ENCODE results near the gene PARD3. TPM values are rescaled to one million over a fixed set of nuclear protein-coding genes. Genes with fewer than 3 reads are reported as not detected.
"Not testable (repeated sequence)": the region's sequence is repeated elsewhere in the genome, so short reads cannot be mapped to it uniquely, and the experiment has no call there.

PARD3 gene
- polyA plus RNA-seq, 3 donors from 2014 or later: 0.72 TPM; not detected in 2

DNA sequence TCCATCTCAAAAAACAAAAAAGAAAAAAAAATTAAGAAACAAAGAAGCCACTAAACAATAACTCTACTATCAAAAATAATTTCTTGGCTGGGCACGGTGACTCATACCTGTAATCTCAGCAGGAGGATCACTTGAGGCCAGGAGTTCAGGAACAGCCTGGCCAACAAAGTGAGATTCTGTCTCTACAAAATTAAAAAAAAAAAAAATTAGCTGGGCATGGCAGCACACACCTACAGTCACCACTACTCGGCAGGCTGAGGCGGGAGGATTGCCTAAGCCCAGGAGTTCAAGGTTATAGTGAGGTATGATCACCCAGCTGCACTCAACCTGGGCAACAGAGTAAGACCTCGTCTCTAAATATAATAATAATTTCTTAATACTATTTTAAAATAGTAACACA lies 69.0 kb downstream of the PARD3 start:
- Mint-ChIP-seq H3K9me3 (peaks cover 0 to 2% (median 0%) of the 10 kb centered on the region in 6 donors), H3K4me1 (no peaks in the 10 kb centered on the region), H3K4me3 (no peak overlapping the region), H3K36me3 (no peaks in the 10 kb centered on the region), H3K27me3 (ENCODE audit: low read depth in 3 of 3) (peaks cover 0 to 3% (median 2%) of the 10 kb centered on the region in 3 donors), H3K27ac (no peak overlapping the region)
- no peak for DNase-seq

DNA sequence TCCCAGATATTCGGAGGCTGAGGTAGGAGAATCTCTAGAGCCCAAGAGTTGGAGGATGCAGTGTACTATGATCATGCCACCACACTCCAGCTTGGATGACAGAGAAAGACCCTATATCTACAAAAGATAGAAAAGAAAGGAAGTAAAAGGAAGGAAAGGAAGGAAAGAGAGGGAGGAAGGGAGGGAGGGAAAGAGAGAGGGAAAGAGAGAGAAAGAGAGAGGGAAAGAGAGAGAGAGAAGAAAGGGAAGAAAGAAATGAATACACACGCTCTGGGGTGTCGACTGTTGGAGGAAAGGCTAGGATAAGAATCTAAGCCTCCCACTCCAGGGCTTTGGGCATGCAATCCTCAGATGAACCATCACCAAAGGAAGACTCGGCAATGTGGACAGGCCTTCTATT lies 69.9 kb downstream of the PARD3 start:
- Mint-ChIP-seq H3K4me3 (no peak overlapping the region), H3K9me3 (peaks cover 0 to 2% (median 0%) of the 10 kb centered on the region in 6 donors), H3K36me3 (no peaks in the 10 kb centered on the region), H3K27ac (no peak overlapping the region), H3K27me3 (ENCODE audit: low read depth in 3 of 3) (peaks cover 2 to 4% (median 3%) of the 10 kb centered on the region in 3 donors), H3K4me1 (no peaks in the 10 kb centered on the region)
- DNase-seq: no peak

DNA sequence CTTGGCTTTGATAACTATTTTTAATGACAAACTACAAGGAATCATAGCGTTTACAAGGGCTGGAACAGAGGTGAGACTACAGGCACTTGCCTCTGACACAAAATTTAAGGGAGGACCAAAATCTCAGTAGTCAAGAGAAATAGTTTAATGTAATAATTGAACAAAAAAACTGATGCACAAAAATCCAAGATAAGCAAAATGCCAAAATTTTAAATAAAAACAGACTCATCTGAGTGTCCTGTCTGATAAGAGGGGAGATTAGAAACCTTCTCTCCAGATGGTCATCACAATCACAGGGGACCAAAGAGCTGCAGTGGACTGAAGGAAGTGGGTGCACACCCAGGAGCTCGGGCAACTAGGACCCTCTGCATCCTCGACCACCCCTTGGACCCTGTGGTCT lies 70.5 kb downstream of the PARD3 start:
- Mint-ChIP-seq H3K4me3 (no peak overlapping the region), H3K9me3 (peaks cover 0 to 2% (median 0%) of the 10 kb centered on the region in 6 donors), H3K4me1 (no peaks in the 10 kb centered on the region), H3K27me3 (ENCODE audit: low read depth in 3 of 3) (peaks cover 2 to 6% (median 3%) of the 10 kb centered on the region in 3 donors), H3K36me3 (no peaks in the 10 kb centered on the region), H3K27ac (no peak overlapping the region)
- DNase-seq: no peak

DNA sequence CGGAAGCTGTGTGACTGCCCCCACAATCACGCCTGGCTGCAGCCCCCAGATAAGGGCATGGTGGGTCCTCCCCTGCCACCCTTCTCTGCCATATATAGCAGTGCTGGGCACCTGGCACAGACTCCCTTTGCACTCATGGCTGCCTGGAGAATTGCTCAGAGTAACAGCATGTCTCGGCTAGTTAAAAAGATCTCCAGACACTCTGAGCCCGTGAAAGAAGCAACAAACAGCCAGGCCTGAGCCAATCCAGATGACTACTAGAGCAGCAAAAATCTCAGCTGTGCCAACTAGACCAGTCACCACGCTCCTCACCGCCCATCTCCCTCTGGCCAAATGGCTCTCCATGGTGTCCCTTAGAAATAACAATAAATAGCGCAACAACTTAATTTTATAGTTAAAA lies 71.3 kb downstream of the PARD3 start:
- H3K27me3 Mint-ChIP-seq (ENCODE audit: low read depth in 3 of 3): peaks cover 2 to 5% (median 3%) of the 10 kb centered on the region in 3 donors
- H3K36me3 Mint-ChIP-seq: no peaks in the 10 kb centered on the region
- no peak overlapping the region for H3K27ac Mint-ChIP-seq
- H3K4me3 Mint-ChIP-seq: no peak overlapping the region
- H3K4me1 Mint-ChIP-seq: no peaks in the 10 kb centered on the region
- no peak for DNase-seq
- H3K9me3 Mint-ChIP-seq: peaks cover 0 to 2% (median 0%) of the 10 kb centered on the region in 6 donors

DNA sequence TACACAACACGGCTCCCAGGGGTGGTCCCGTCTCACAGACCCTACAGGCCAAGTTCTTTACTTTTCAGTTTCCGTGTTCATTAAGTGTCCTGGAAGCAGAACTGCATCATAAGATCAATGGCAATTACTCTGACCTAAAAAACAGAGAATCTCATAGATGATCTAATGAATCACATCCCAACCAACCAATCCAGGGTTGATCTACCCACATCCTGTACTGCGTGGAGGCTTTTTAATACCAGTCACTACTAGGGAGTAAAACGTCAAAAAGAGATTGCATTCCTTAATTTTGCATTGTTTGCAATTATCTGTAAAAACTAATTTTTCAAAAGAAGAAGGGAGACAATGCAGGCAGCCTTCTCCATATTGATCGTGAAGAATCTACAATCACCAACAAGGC lies 72.6 kb downstream of the PARD3 start:
- Mint-ChIP-seq H3K27me3 (ENCODE audit: low read depth in 3 of 3) (peaks cover 2 to 7% (median 4%) of the 10 kb centered on the region in 3 donors), H3K9me3 (peaks cover 0 to 2% (median 0%) of the 10 kb centered on the region in 6 donors), H3K4me3 (no peak overlapping the region), H3K27ac (no peak overlapping the region), H3K36me3 (no peaks in the 10 kb centered on the region), H3K4me1 (no peaks in the 10 kb centered on the region)
- no peak for DNase-seq

DNA sequence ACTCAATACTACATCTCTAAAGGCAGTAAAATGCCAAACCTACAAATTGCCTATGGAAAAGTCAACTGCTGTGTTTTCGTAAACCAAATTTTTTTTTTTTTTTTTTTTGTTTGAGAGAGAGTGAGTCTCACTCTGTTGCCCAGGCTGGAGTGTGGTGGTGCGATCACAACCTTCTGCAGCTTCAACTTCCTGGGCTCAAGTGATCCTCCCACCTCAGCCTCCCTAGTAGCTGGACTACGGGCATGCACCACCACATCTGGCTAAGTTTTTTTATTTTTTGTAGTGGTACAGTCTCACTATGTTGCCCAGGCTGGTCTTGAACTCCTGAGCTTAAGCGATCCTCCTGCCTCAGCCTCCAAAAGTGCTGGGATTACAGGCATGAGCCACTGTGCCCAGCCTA lies 74.0 kb downstream of the PARD3 start:
- H3K27me3 Mint-ChIP-seq (ENCODE audit: low read depth in 3 of 3): peaks cover 2 to 12% (median 4%) of the 10 kb centered on the region in 3 donors
- H3K4me3 Mint-ChIP-seq, H3K9me3 Mint-ChIP-seq, H3K4me1 Mint-ChIP-seq, H3K27ac Mint-ChIP-seq, DNase-seq, H3K36me3 Mint-ChIP-seq: not testable (repeated sequence)

DNA sequence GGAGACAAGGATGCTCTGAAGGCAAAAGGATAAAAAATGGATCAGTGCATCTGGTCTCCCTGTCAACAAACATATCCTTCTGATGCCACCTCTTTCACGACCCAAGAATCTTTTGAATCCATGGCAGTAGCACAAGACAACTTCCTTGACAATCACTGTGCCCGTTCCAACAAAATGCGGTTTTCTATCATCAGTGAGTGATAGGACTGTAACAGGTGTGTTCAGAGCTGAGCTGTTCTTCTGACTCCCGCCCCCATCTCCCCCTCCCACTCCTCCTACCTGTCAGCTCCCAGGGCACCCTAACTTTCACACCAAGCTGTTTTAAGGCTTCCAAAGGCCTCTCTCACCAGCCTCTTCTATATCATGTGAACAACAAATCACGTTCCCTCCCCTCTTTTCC lies 74.8 kb downstream of the PARD3 start:
- Mint-ChIP-seq H3K27me3 (ENCODE audit: low read depth in 3 of 3) (peaks cover 2 to 10% (median 4%) of the 10 kb centered on the region in 3 donors), H3K4me3 (no peak overlapping the region), H3K36me3 (no peaks in the 10 kb centered on the region), H3K27ac (no peak overlapping the region), H3K9me3 (peaks cover 0 to 2% (median 0%) of the 10 kb centered on the region in 6 donors), H3K4me1 (no peaks in the 10 kb centered on the region)
- no peak for DNase-seq

DNA sequence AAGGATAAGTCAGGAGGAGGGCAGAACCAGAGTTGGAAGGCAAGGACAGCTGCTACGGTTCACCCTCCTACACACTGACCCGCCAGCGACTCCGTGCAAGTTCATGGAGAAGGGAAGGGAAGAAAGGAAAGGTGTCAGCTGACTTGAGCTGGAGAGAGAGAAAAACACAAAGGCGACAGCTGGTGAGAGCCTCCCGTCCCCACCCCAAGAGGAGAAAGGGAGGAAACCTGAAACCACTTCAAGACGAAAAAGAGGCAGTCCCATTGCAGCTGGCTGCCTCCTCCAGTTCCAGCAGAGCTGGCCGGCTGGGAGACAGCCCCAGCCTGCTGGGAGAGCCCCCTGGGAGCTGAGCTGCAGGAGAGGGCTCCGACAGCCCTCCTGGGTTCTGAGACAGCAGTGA lies 75.2 kb downstream of the PARD3 start:
- DNase-seq: no peak
- Mint-ChIP-seq H3K27ac (no peak overlapping the region), H3K27me3 (ENCODE audit: low read depth in 3 of 3) (peaks cover 2 to 9% (median 4%) of the 10 kb centered on the region in 3 donors), H3K36me3 (no peaks in the 10 kb centered on the region), H3K4me3 (no peak overlapping the region), H3K9me3 (peaks cover 0 to 2% (median 0%) of the 10 kb centered on the region in 6 donors), H3K4me1 (no peaks in the 10 kb centered on the region)

DNA sequence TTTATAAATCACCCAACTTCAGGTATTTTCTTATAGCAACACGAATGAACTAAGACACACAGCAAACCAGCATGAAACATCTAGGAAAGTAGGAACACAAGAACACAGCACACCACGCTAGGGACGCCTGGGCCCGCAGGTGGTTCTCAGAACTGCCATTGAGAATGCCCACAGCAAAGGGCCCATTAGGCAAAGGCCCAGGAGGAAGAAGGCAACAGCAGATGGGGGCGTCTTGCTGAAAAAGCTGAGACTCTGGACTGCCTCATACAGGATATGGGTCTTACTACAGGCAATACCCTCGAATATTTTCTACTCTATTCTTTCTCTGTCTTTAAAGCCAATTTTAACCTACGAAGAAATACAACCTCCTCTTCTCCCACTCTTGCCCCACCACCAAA lies 77.3 kb downstream of the PARD3 start:
- no peak overlapping the region for H3K27ac Mint-ChIP-seq
- no peaks in the 10 kb centered on the region for H3K4me1 Mint-ChIP-seq

DNA sequence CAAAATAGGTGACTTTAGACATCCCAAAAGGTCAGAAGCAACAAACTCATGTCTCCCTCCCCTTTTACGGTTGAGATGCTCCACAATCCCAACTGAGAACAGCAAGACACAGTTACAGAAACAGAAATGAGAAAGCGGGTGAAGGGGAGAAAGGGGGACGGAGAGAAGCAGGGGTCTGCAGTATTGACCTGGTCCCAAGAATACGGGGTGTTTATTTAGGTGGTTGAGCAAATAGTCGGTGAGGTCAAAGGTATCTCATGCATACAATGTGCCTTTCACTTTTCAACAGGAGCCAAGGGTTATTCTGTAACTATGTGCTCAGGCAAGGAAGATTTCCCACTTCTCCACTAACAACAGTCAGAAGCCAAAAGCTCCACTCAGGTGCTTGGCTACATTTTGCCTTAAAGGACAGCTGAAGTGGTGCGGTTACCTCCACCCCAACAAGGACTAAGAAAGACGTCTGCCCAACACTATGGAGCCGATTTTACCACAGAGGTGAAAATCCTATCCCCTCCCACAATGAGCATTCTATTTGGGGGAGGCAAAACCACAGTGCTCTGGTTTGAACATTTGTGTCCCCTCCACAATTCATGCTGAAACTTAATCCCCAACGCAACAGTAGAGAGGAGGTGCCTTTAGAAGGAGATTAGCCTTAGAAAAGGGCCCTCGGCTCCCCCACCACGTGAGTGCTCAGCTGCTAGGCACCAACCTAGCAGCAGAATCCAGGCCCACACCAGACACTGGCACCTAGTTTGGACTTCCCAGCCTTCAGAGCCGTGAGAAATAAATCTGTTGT lies 77.9 kb downstream of the PARD3 start:
- H3K27ac Mint-ChIP-seq: no peak overlapping the region
- H3K9me3 Mint-ChIP-seq: no peaks in the 10 kb centered on the region
- no peaks in the 10 kb centered on the region for H3K36me3 Mint-ChIP-seq
- H3K27me3 Mint-ChIP-seq (ENCODE audit: low read depth in 3 of 3): peaks cover 2 to 9% (median 4%) of the 10 kb centered on the region in 3 donors
- no peak overlapping the region for H3K4me3 Mint-ChIP-seq
- no peak for DNase-seq
- no peaks in the 10 kb centered on the region for H3K4me1 Mint-ChIP-seq

More for the DNA sequence above, 77.3 kb downstream of the PARD3 start:
- H3K9me3 Mint-ChIP-seq: no peaks in the 10 kb centered on the region
- no peak for DNase-seq
- H3K4me3 Mint-ChIP-seq: no peak overlapping the region
- no peaks in the 10 kb centered on the region for H3K36me3 Mint-ChIP-seq
- H3K27me3 Mint-ChIP-seq (ENCODE audit: low read depth in 3 of 3): peaks cover 2 to 9% (median 4%) of the 10 kb centered on the region in 3 donors

DNA sequence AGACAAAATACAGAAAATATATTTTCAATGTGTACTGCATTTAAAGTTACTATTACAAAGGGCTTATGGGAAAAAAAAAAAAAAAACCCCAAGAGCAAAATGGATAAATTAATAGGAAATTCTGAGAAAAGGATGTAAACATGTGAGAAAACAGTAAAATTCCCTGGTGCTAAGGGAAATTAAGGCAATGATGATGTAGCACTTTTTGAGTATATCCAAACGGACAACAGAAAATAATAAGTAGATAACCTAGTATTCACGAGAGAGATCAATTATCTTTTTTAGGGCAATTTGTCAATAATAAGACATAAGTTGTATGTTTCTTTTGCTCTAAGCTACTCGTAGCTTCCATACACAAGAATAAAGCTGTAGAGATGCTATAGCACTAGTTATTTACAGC lies 80.2 kb downstream of the PARD3 start:
- Mint-ChIP-seq H3K27me3 (ENCODE audit: low read depth in 3 of 3) (peaks cover 0 to 9% (median 2%) of the 10 kb centered on the region in 3 donors), H3K4me3 (no peak overlapping the region), H3K4me1 (no peaks in the 10 kb centered on the region), H3K27ac (no peak overlapping the region), H3K36me3 (no peaks in the 10 kb centered on the region), H3K9me3 (no peaks in the 10 kb centered on the region)
- no peak for DNase-seq

DNA sequence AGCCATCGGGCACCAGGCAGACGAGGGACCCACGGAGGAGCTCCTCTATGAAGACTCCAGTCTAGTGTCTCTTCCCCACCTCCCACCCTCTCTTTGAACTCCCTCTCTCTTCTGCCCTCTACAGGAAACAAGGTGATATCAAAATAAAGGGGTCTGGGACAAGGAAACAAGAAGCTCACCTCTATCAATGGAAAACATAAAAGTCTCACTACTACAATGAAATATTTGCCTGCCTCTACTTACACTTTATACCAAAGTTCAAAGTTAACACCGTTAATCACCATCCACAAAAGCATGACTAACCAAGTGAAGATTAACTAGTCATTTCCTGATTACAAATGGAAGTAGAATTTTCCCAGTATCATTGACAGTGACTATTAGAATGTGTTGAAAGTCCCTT lies 82.2 kb downstream of the PARD3 start:
- no peaks in the 10 kb centered on the region for H3K9me3 Mint-ChIP-seq
- H3K36me3 Mint-ChIP-seq: no peaks in the 10 kb centered on the region
- no peak for DNase-seq
- peaks cover 0 to 9% (median 0%) of the 10 kb centered on the region in 3 donors for H3K27me3 Mint-ChIP-seq (ENCODE audit: low read depth in 3 of 3)
- H3K27ac Mint-ChIP-seq: no peak overlapping the region
- H3K4me3 Mint-ChIP-seq: no peak overlapping the region
- H3K4me1 Mint-ChIP-seq: no peaks in the 10 kb centered on the region

DNA sequence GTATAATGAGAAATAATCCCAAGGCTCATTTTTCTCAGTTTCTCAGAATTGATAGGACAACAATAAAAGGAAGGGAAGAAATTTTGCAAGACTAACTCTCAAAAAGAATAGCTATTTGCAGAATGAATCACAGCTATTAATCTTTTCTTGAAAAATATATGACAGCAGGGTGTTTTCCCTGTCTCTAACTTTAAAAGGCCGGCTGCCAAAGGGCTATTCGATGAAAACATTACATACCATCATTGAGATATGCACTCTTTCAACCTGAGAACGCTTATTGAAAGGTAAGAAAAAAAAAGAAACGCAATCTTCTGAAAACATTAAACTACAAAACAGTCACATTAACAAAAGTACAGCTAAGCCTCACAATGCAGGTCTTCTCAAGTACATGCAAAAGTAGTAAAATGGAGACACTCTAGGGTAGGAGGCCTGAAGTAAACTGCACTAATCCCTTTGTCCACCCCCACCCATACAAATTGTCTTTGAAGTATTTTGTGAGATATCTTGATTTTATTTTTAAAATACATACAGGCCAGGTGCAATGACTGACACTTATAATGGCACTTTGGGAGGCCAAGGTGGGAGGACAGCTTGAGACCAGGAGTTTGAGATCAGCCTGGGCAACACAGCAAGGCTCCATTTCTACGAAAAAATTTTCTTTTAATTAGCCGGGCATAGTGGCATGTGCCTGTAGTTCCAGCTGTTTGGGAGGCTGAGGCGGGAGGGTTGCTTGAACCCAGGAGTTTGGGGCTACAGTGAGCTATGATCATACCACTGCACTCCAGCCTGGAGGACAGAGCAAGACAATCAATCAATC lies 83.0 kb downstream of the PARD3 start:
- H3K4me1 Mint-ChIP-seq: no peaks in the 10 kb centered on the region
- peaks cover 0 to 4% (median 0%) of the 10 kb centered on the region in 3 donors for H3K27me3 Mint-ChIP-seq (ENCODE audit: low read depth in 3 of 3)
- H3K9me3 Mint-ChIP-seq: peaks cover 0 to 4% (median 0%) of the 10 kb centered on the region in 6 donors
- no peak overlapping the region for H3K27ac Mint-ChIP-seq
- DNase-seq: no peak
- no peaks in the 10 kb centered on the region for H3K36me3 Mint-ChIP-seq
- H3K4me3 Mint-ChIP-seq: no peak overlapping the region

DNA sequence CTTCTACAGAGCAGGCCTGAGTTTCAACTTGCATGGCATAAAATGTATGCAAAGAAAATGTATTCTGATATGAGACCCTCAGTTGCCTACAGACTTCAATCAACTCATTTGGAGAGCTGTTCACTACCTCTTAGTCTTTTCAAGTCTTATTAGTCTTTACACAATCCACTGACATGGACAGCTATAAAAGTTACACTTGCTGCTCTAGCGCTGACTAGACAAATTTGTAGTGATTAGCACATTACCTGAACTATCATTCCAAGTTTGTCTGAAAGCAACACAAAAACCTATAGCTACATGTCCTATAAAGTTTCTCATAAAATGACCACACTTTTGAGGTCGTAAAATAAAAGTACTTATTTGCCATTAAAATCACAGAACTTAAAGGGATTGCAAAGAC lies 83.9 kb downstream of the PARD3 start:
- H3K9me3 Mint-ChIP-seq: peaks cover 0 to 4% (median 0%) of the 10 kb centered on the region in 6 donors

More for the DNA sequence above, 83.9 kb downstream of the PARD3 start:
- DNase-seq: no peak
- Mint-ChIP-seq H3K4me1 (no peaks in the 10 kb centered on the region), H3K4me3 (no peak overlapping the region), H3K27ac (no peak overlapping the region), H3K27me3 (ENCODE audit: low read depth in 3 of 3) (no peaks in the 10 kb centered on the region), H3K36me3 (no peaks in the 10 kb centered on the region)
